ENCODE data around the gene RSPO4. TPM values are rescaled to one million over a fixed set of nuclear protein-coding genes. Genes with fewer than 3 reads are reported as not detected.

The RSPO4 gene
- polyA plus RNA-seq, 3 donors, result 0.03 to 0.56 (median 0.04) TPM

GRCh38 chr20:955656-956055 lies 46.5 kb downstream of the RSPO4 start:
- H3K27ac ChIP-seq (ENCODE audit: low read depth, low read length), result no peak overlapping the region
- WGBS, 3 donors, result 78 to 82% (median 81%) methylated on average over 7 of the region's 7 CpGs

- no peak overlapping the region for H3K27ac ChIP-seq (ENCODE audit: low read depth, low read length)
- WGBS, 3 donors, result 24 to 75% (median 57%) methylated on average over 3 of the region's 3 CpGs
Observed at GRCh38 chr20:955111-955510, 47.0 kb downstream of the RSPO4 start.

GRCh38 chr20:953742-954141 lies 48.4 kb downstream of the RSPO4 start:
- H3K27ac ChIP-seq (ENCODE audit: low read depth, low read length), result no peak overlapping the region
- WGBS, 3 donors, result 37 to 47% (median 39%) methylated on average over 11 of the region's 11 CpGs

DNA sequence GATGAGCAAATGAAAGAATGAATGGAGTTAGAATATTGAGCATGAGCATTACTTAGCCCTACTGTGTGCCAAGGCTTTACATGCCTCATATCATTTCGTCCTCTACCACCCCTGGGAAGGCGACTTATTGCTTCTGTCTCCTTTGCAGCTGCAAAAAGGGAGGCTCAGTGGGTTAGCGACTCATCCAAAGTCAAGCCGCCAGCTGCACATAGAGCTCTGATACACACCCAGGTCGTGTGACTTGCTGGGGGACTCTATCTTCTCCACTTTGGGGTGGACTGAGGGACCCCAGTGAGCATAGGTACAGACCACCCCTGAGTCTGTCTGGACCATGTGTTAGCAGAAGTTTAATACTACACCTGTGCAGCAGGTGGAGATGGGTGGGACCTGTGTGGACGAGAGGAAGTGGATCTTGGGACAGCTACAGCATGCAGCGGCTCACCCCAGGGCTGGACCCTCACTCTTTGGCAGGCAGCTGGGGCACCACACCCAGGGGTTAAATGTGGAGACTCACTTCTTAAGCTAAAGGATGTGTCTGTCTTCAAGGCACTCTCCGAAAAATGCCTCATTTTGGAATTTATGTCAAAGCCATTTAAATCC lies 49.8 kb downstream of the RSPO4 start:
- WGBS, 3 donors, result 50 to 76% (median 60%) methylated on average over 8 of the region's 8 CpGs
- no peak overlapping the region for H3K27ac ChIP-seq (ENCODE audit: low read depth, low read length)

DNA sequence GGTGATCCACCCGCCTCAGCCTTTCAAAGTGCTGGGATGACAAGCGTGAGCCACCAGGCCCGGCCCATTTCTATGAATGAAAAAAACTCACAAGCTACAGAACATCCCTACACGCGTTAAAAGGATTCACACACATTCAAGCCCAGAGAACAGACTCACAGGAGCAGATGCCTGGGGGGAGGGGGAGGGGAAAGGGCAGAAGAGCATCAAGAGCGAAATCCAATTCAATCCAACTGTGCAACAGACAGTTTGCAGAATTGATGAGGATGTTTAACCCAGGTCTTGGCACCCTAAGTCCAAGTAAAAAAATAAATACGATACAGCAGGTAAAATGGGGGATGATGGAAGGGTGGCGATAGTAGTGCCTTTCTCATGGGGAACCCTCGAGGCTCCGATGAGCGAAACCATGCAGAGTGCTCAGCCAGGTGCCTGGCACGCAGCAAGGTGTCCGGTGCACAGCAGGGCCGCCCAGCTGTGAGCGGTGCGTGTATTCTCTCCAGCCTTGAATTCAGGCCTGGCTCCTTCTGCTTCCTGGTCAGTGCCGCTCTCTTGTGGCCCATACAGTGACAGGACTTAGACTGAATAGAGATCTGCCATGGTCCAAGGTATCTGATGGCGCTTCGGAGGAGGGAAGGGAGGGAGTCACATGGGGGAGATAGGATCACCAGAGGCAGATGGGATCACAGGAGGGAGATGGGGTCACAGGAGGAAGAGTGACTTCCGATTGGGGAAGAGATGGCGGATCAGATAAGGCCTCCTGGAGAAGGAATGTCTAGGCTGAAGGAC lies 50.5 kb downstream of the RSPO4 start:
- WGBS, 3 donors, result 75 to 83% (median 78%) methylated on average over 21 of the region's 21 CpGs
- H3K27ac ChIP-seq (ENCODE audit: low read depth, low read length), result no peak overlapping the region

DNA sequence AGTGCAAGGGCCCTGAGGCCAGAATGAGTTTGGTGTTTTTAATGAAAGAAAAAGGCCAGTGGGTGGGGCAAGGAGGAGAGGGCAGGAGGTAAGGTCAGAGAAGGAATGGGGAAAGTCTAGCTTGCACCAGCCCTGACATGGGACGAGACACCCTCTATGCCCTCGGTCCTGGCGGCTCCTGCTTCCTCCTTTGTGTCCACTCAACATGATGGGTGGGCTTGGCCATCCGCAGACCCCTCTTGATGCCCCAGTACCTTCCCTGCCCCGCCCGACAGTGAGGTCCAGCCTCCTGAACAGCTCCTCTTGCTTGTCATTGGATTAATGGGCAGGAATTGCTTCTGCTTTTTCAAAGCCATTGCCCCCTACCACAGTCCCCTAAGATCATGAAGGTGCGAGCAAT lies 52.4 kb downstream of the RSPO4 start:
- 89 to 91% (median 90%) methylated on average over 6 to 7 of the region's 7 CpGs for WGBS, 3 donors
- H3K27ac ChIP-seq (ENCODE audit: low read depth, low read length), result no peak overlapping the region

DNA sequence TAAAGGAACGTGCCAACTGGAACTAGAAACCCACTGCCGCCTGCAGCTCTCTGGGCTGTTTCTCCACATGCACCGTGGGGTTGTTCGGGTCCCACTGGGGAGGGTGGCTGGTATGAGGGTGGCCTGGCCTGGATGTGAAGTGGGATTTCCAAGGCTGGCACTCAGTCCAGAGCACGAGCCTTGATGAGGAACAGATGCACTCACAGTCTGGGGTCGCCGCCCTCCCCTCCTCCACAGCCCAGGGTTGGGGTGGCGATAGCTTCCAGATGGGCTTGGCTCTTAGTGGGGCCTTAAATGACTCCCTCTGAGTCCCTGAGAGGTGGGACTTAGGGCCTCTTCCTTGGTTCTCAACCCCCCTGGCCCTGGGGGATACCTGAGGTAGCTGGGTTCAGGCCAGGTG lies 55.3 kb downstream of the RSPO4 start:
- 61 to 80% (median 69%) methylated on average over 8 of the region's 8 CpGs for WGBS, 3 donors

GRCh38 chr20:945841-946240 lies 56.3 kb downstream of the RSPO4 start:
- WGBS, 3 donors, result 88 to 93% (median 90%) methylated on average over 13 of the region's 13 CpGs
- H3K27ac ChIP-seq (ENCODE audit: low read depth, low read length), result no peak overlapping the region

More for the DNA sequence above, 55.3 kb downstream of the RSPO4 start:
- H3K27ac ChIP-seq (ENCODE audit: low read depth, low read length), result no peak overlapping the region

GRCh38 chr20:944774-945410 lies 57.2 kb downstream of the RSPO4 start:
- WGBS, 3 donors, result 57 to 69% (median 63%) methylated on average over 13 of the region's 13 CpGs
- H3K27ac ChIP-seq (ENCODE audit: low read depth, low read length), result no peak overlapping the region

DNA sequence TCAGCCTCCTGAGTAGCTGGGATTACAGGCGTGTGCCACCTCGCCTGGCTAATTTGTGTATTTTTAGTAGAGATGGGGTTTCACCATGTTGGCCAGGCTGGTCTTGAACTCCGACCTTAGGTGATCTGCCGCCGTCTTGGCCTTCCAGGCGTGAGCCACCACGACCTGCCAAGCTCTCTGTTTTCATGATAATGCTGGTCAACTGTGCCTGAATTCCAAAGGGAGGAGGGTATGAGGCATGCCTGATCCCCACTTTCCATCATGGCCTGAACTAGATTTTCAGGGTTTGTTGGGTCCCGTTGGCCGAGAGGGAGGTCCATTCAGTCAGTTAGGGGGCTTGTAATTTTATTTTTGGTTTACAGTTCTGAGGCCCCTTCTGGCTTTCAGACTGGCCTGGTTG lies 58.0 kb downstream of the RSPO4 start:
- H3K27ac ChIP-seq (ENCODE audit: low read depth, low read length), result no peak overlapping the region
- WGBS, 3 donors, result 82 to 92% (median 88%) methylated on average over 9 of the region's 9 CpGs

GRCh38 chr20:942611-943010 lies 59.5 kb downstream of the RSPO4 start:
- 74 to 88% (median 85%) methylated on average over 7 of the region's 7 CpGs for WGBS, 3 donors

DNA sequence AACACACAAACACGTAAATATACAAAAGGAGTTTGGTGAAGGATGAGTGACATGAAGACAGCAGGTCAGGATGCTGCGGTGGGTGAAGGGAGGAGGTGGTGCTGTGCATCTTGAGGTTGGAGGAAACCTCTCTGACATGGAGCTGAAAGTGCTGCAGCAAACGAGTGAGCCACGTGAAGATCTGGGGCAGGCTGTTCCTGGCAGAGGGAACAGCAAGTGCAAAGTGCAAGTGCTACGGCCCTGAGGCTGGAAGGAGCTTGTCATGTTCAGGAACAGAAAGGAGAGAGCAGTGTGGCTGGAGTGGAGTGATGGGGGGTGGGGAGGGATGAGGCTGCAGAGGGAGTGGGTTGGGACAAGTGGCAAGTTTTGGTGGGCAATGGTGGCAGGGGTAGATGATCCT lies 61.2 kb downstream of the RSPO4 start:
- 55 to 85% (median 80%) methylated on average over 5 of the region's 5 CpGs for WGBS, 3 donors
- H3K27ac ChIP-seq (ENCODE audit: low read depth, low read length), result no peak overlapping the region

More at GRCh38 chr20:942611-943010, 59.5 kb downstream of the RSPO4 start:
- H3K27ac ChIP-seq (ENCODE audit: low read depth, low read length), result no peak overlapping the region

GRCh38 chr20:939606-940005 lies 62.5 kb downstream of the RSPO4 start:
- H3K27ac ChIP-seq (ENCODE audit: low read depth, low read length), result no peak overlapping the region
- WGBS, 3 donors, result 79 to 98% (median 91%) methylated on average over 5 of the region's 5 CpGs

GRCh38 chr20:934186-934840 lies 67.8 kb downstream of the RSPO4 start:
- 40 to 71% (median 55%) methylated on average over 9 of the region's 9 CpGs for WGBS, 3 donors
- no peak overlapping the region for H3K27ac ChIP-seq (ENCODE audit: low read depth, low read length)

GRCh38 chr20:933029-933428 lies 69.1 kb downstream of the RSPO4 start:
- WGBS, 3 donors, result 77 to 83% (median 82%) methylated on average over 2 of the region's 2 CpGs
- H3K27ac ChIP-seq (ENCODE audit: low read depth, low read length), result no peak overlapping the region

GRCh38 chr20:931401-931800 lies 70.7 kb downstream of the RSPO4 start:
- no peak overlapping the region for H3K27ac ChIP-seq (ENCODE audit: low read depth, low read length)
- WGBS, 3 donors, result 39 to 73% (median 55%) methylated on average over 1 of the region's 1 CpG

GRCh38 chr20:926670-927069 lies 75.4 kb downstream of the RSPO4 start:
- WGBS, 3 donors, result 35 to 66% (median 56%) methylated on average over 6 of the region's 6 CpGs
- no peak overlapping the region for H3K27ac ChIP-seq (ENCODE audit: low read depth, low read length)

- WGBS, 3 donors, result 83 to 87% (median 85%) methylated on average over 9 of the region's 9 CpGs
- H3K27ac ChIP-seq (ENCODE audit: low read depth, low read length), result no peak overlapping the region
Observed at GRCh38 chr20:925516-925915, 76.6 kb downstream of the RSPO4 start.

- H3K27ac ChIP-seq (ENCODE audit: low read depth, low read length), result no peak overlapping the region
Observed at GRCh38 chr20:924639-925038, 77.5 kb downstream of the RSPO4 start.
